ENCODE measurements around the gene STK24.

DNA sequence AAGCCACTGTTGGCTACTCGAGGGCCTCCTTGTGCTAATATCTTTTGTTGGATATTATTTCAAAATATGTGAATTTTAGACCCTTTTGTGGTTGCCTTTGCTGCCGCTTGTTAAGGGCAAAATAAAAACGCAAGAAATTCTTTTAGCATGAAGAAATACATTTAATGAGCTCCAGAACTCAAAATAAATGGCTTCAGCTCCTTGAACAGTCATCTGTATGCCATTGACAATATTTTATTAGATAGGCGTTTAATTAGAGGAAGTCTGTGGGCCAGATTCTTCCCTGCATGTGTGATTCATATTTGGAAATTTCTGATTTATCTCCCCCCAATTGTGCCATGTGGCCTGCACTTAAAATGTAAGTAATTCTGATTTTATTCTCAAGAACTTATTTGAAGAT, 177.2 kb downstream of the STK24 start:
- TF ChIP-seq, protein P1, sequence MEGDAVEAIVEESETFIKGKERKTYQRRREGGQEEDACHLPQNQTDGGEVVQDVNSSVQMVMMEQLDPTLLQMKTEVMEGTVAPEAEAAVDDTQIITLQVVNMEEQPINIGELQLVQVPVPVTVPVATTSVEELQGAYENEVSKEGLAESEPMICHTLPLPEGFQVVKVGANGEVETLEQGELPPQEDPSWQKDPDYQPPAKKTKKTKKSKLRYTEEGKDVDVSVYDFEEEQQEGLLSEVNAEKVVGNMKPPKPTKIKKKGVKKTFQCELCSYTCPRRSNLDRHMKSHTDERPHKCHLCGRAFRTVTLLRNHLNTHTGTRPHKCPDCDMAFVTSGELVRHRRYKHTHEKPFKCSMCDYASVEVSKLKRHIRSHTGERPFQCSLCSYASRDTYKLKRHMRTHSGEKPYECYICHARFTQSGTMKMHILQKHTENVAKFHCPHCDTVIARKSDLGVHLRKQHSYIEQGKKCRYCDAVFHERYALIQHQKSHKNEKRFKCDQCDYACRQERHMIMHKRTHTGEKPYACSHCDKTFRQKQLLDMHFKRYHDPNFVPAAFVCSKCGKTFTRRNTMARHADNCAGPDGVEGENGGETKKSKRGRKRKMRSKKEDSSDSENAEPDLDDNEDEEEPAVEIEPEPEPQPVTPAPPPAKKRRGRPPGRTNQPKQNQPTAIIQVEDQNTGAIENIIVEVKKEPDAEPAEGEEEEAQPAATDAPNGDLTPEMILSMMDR (IDR thresholded peaks at IDR 0.05; ENCODE audit: control extremely low read depth in 1 of 3, insufficient read depth in 1 of 3, low read depth in 1 of 3, low read length in 3 of 3) = no peak
- TF ChIP-seq GABPA (IDR thresholded peaks at IDR 0.05; ENCODE audit: borderline replicate concordance, insufficient read depth, low read length) = no peak
- no peak for TF ChIP-seq YY1 (IDR thresholded peaks at IDR 0.05; ENCODE audit: low read depth, low read length)
- no peak for TF ChIP-seq SP1 (IDR thresholded peaks at IDR 0.05; ENCODE audit: low read depth, low read length)
- no peak for TF ChIP-seq HDAC2 (IDR thresholded peaks at IDR 0.05; ENCODE audit: borderline replicate concordance in 1 of 2, low read depth in 2 of 2, low read length in 2 of 2)
- no peak for TF ChIP-seq FOSL1 (IDR thresholded peaks at IDR 0.05; ENCODE audit: insufficient read depth, low read depth, low read length)
- TF ChIP-seq BRCA1 (IDR thresholded peaks at IDR 0.05; ENCODE audit: low read depth, low read length) = no peak
- TF ChIP-seq HDAC6 (IDR thresholded peaks at IDR 0.05; ENCODE audit: low read depth, low read length) = no peak
- no peak for TF ChIP-seq SP2 (IDR thresholded peaks at IDR 0.05; ENCODE audit: low read length)
- TF ChIP-seq ZNF274 (IDR thresholded peaks at IDR 0.05; ENCODE audit: borderline replicate concordance, extremely low read depth, low read length) = no peak
- TF ChIP-seq RAD21 (IDR thresholded peaks at IDR 0.05 in 1 of 2, conservative IDR thresholded peaks at IDR 0.05 in 1 of 2; ENCODE audit: low read depth in 2 of 2, low read length in 2 of 2) = no peak
- TF ChIP-seq CREB1 (IDR thresholded peaks at IDR 0.05) = no peak
- TF ChIP-seq POLR2A (IDR thresholded peaks at IDR 0.05; ENCODE audit: control extremely low read depth in 1 of 2, low read depth in 2 of 2, low read length in 2 of 2) = no peak
